Gastroesophageal sphincter (tissue), 3 donors: ENCODE results near the gene DHX30.

ENCODE experiments used
- EP300 ChIP-seq: sonication (generic); formaldehyde crosslinking; IDR thresholded peaks from one replicate; pipeline ENCODE4 v1.6.1; 2017; ENCODE audit warnings: antibody characterized with exemption, mild to moderate bottlenecking
- POLR2A ChIP-seq, 2 donors: fragments of 450-650 bp; IDR thresholded peaks; one replicate each; pipeline ENCODE4 v1.6.1; 2017; ENCODE audit warnings: antibody characterized with exemption in 2 of 2, mild to moderate bottlenecking in 2 of 2, moderate library complexity in 1 of 2
- TF ChIP-seq, protein P1 (sequence below), 4 experiments: fragments of 200-600 bp in 2 of 4; fragments of 450-650 bp in 2 of 4; sonication (generic) in 1 of 4; IDR thresholded peaks; one replicate each; pipeline ENCODE4 v1.5.1; 2017 to 2019; ENCODE audit warnings: antibody characterized with exemption in 4 of 4, mild to moderate bottlenecking in 2 of 4, moderate library complexity in 2 of 4

DNA sequence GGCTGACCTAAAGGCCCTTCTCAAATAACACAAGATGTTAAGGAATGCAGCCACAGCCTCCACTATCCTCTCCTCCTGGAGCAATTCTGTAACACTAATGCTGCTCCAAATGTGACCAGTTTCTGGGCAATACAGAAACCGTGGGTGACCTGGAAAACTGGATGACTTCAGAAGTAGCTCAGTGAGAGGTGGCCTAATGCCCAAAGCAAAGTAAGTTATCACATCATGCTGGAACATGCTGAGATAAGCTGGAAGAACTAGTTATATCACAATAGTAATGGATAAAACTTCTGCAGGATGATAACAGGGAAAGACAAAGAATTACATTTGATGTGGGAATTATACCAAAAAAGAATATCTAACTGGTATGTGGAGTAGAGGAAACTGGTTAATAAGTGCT, 72.0 kb downstream of the DHX30 start:
- TF ChIP-seq, protein P1, sequence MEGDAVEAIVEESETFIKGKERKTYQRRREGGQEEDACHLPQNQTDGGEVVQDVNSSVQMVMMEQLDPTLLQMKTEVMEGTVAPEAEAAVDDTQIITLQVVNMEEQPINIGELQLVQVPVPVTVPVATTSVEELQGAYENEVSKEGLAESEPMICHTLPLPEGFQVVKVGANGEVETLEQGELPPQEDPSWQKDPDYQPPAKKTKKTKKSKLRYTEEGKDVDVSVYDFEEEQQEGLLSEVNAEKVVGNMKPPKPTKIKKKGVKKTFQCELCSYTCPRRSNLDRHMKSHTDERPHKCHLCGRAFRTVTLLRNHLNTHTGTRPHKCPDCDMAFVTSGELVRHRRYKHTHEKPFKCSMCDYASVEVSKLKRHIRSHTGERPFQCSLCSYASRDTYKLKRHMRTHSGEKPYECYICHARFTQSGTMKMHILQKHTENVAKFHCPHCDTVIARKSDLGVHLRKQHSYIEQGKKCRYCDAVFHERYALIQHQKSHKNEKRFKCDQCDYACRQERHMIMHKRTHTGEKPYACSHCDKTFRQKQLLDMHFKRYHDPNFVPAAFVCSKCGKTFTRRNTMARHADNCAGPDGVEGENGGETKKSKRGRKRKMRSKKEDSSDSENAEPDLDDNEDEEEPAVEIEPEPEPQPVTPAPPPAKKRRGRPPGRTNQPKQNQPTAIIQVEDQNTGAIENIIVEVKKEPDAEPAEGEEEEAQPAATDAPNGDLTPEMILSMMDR (IDR thresholded peaks at IDR 0.05): no peak
- TF ChIP-seq EP300 (no peak), POLR2A (IDR thresholded peaks at IDR 0.05) (no peak)
